HPDE6-E6E7 (cell line): ENCODE measurements around the gene TKTL1.
"Not testable (repeated sequence)": the region's sequence is repeated elsewhere in the genome, so short reads cannot be mapped to it uniquely, and the experiment has no call there.

Experiments
- DNase-seq: peaks from one replicate; pipeline ENCODE4 v3.0.0; 2011; ENCODE audit warnings: missing footprints; ENCODE audit errors: extremely low spot score

The TKTL1 gene

GRCh38 chrX:154309041-154309775 is 13.6 kb downstream of the TKTL1 start:
- DNase-seq, result no peak

- no peak for DNase-seq
These were observed 15.3 kb downstream of the TKTL1 start for GRCh38 chrX:154310616-154311536.

GRCh38 chrX:154312116-154312515 is 16.5 kb downstream of the TKTL1 start:
- DNase-seq, result no peak

GRCh38 chrX:154313147-154313546 is 17.6 kb downstream of the TKTL1 start:
- DNase-seq, result no peak

- DNase-seq, result no peak
These were observed 19.8 kb downstream of the TKTL1 start for GRCh38 chrX:154315416-154315815.

- DNase-seq, result no peak
These were observed 21.9 kb downstream of the TKTL1 start for GRCh38 chrX:154317391-154317995.

- DNase-seq, result no peak
These were observed 24.8 kb downstream of the TKTL1 start for GRCh38 chrX:154320406-154320805.

- no peak for DNase-seq
These were observed 25.6 kb downstream of the TKTL1 start for GRCh38 chrX:154321152-154321551.

GRCh38 chrX:154321594-154321993 is 26.0 kb downstream of the TKTL1 start:
- no peak for DNase-seq

- no peak for DNase-seq
These were observed 27.3 kb downstream of the TKTL1 start for GRCh38 chrX:154322890-154323289.

- no peak for DNase-seq
These were observed 27.9 kb downstream of the TKTL1 start for GRCh38 chrX:154323537-154323936.

GRCh38 chrX:154325541-154325940 is 29.9 kb downstream of the TKTL1 start:
- no peak for DNase-seq

GRCh38 chrX:154327038-154327820 is 31.6 kb downstream of the TKTL1 start:
- DNase-seq, result no peak

- no peak for DNase-seq
These were observed 33.1 kb downstream of the TKTL1 start for GRCh38 chrX:154328646-154329045.

GRCh38 chrX:154329294-154329693 is 33.7 kb downstream of the TKTL1 start:
- DNase-seq, result no peak

- DNase-seq, result no peak
These were observed 37.0 kb downstream of the TKTL1 start for GRCh38 chrX:154332561-154332960.

- no peak for DNase-seq
These were observed 37.5 kb downstream of the TKTL1 start for GRCh38 chrX:154333116-154333515.

- no peak for DNase-seq
These were observed 38.3 kb downstream of the TKTL1 start for GRCh38 chrX:154333837-154334271.

- no peak for DNase-seq
These were observed 38.9 kb downstream of the TKTL1 start for GRCh38 chrX:154334496-154334895.

- DNase-seq, result not testable (repeated sequence)
These were observed 46.1 kb downstream of the TKTL1 start for GRCh38 chrX:154341399-154342298.

GRCh38 chrX:154343063-154343462 is 47.5 kb downstream of the TKTL1 start:
- not testable (repeated sequence) for DNase-seq
